HG03139 (cell line): ENCODE data around the gene SPATS2.

Experiments used
- ATAC-seq: cut with Tn5 transposase; IDR thresholded peaks from one replicate; pipeline ENCODE4 v1.9.1; 2021; ENCODE audit not compliant: unreplicated experiment

Gene SPATS2

DNA sequence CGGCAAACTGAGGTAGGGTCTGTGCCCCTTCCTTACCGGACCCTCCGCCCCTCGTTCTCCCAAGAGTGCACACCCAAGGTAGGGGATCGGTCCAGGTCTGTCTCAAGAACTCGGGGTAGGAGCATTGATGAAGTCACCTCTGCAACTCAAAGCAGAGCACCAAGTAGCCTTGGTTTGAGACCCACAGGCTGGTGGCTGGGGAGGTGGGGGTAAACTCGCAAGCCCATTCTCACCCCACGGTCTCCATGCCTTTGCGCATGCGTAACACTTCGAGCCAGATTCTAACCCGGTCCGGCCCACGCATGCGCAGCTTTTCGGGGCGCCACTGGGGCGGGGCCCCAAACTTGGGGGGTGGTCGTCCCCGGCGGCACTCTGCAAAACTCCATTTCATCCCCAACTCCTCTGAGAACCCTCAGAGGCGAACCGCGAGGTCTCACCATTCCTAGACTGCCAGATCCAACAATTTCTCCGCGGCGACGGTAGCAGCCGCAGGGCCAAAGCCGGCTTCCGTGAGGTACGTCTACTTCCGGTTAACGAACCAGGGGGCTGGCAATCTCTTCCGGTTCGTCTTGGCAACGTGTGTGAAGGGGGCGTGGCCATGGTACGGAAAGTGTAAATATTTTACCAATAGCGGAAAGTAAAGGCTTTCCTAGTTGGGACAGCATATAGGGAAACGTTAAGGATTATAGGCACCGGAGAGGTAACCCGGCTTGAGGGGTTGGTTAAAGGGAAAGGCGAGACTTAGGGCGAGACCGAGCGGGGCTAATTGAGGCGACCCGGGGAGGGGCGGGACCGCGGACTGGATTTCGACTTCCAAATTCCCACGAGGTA, 200.6 kb downstream of the SPATS2 start, which contains the start of gene MCRS1:
MCRS1 (minus strand) TSS at position 532 of the 831 bp plus-strand sequence. CDS start 1,411 bp downstream, outside the sequence.
- peak; percentile 75 for ATAC-seq

DNA sequence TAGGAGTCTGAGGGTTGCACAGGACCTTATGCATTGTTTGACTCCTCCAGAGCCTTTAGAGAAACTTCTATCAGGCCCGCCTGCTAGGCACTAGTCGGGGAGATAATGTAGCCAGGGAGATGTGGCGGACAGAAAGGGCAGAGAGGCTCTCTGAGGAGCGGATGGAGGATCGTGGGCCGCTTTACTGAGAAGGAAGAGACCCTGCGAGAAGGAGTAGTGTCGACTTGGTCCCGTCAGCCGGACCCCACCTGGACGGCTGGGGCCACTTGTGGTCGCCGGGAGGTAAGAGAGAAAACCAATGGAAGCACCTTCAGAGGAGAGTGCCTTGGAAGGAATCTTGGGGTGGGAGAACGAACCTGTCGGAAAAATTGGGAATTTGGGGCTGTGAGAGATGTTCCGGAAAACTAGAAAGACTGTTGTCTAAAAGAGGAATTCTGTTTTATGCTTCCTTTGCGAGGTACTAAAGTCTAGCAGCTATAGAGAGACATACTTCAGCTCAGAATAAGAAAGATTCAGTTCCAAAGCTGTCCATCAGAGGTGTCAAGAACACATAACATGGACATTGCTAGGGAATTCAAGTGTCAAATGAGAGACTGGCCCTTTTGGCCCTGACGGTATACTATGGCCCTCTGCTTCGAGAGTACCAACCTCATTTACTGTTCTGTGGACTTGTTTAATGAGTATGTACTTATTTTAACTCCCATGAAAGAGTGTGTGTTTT, 201.3 kb downstream of the SPATS2 start:
- ATAC-seq = peak; percentile 23
